HepG2 (cell line): ENCODE results near the gene LLGL2. TPM values are rescaled to one million over a fixed set of nuclear protein-coding genes. Genes with fewer than 3 reads are reported as not detected.

ENCODE experiments used
- ATAC-seq: fragments of 200-7000 bp; cut with Tn5 transposase; 3 replicates; pipeline ENCODE4 v1.9.1; 2020; ENCODE audit warnings: mild to moderate bottlenecking, moderate library complexity
- BruUV-seq: library from RNA; stranded (reverse); fragments of 400-500 nt; replicated peaks from 2 replicates; lab custom pipeline; 2021; lab: Mats Ljungman, UMichigan
- CTCF ChIA-PET: fragments of 300-600 bp; formaldehyde crosslinking; extraction: SDS; loops from one replicate; lab custom pipeline; 2021; ENCODE audit warnings: low total read pairs, inconsistent platforms, low intra/inter-chr PET ratio; lab: Yijun Ruan, JAX
- POLR2A ChIA-PET: fragments of 350-600 bp; sonication (Branson Sonifier 250); formaldehyde crosslinking; loops from one replicate; lab custom pipeline; 2020; ENCODE audit warnings: antibody characterized with exemption, inconsistent platforms; lab: Yijun Ruan, JAX
- DNase-seq: peaks from one replicate; pipeline ENCODE4 v3.0.0-alpha.2; 2015; ENCODE audit warnings: low spot score
- FAIRE-seq: peaks from 3 replicates; lab custom pipeline; 2011; peaks lifted over from hg19 to GRCh38; lab: Jason Lieb, UNC
- H2AFZ ChIP-seq: one replicate; pipeline ENCODE4 v1.6.1; 2011; ENCODE audit warnings: low read length, inconsistent platforms
- H3K27ac ChIP-seq: fragments of 300-600 bp; 3 replicates; pipeline ENCODE4 v1.8.0; 2011; ENCODE audit warnings: mixed run types, mild to moderate bottlenecking, mixed read lengths, low read length, inconsistent platforms; ENCODE audit not compliant: insufficient read depth; ENCODE audit errors: extremely low read length
- H3K27me3 ChIP-seq, 2 experiments: fragments of 200-600 bp in 1 of 2; 2 replicates in 1 of 2; 3 replicates in 1 of 2; pipeline versions ENCODE4 v1.6.0 to v1.8.0; 2011; ENCODE audit warnings: low read length in 2 of 2, mild to moderate bottlenecking in 2 of 2, moderate library complexity in 2 of 2, inconsistent platforms in 1 of 2; ENCODE audit not compliant: insufficient read depth in 2 of 2, control insufficient read depth in 1 of 2
- H3K36me3 ChIP-seq, 2 experiments: fragments of 200-600 bp in 1 of 2; replicated peaks in 1 of 2; 2 replicates in 1 of 2; 3 replicates in 1 of 2; pipeline versions ENCODE4 v1.5.1 to v1.8.0; 2011; ENCODE audit warnings: low read length in 2 of 2, inconsistent platforms in 1 of 2; ENCODE audit not compliant: insufficient read depth in 2 of 2, control insufficient read depth in 1 of 2
- H3K4me1 ChIP-seq: 2 replicates; pipeline ENCODE4 v1.5.1; 2012; ENCODE audit warnings: low read length, inconsistent platforms; ENCODE audit not compliant: insufficient read depth
- H3K4me2 ChIP-seq: 2 replicates; pipeline ENCODE4 v1.6.0; 2011; ENCODE audit warnings: low read depth, low read length, inconsistent platforms
- H3K4me3 ChIP-seq, 3 experiments: fragments of 200-600 bp in 1 of 3; sonication (generic), shearing (Covaris generic) in 1 of 3; replicated peaks in 1 of 3; 2 replicates each; pipeline ENCODE4 v1.5.1; 2011 to 2016; ENCODE audit warnings: low read length in 3 of 3, inconsistent platforms in 2 of 3, low read depth in 2 of 3, mild to moderate bottlenecking in 2 of 3, control low read depth in 1 of 3, mixed read lengths in 1 of 3; ENCODE audit not compliant: insufficient read depth in 1 of 3
- H3K79me2 ChIP-seq: one replicate; pipeline ENCODE4 v1.6.1; 2011; ENCODE audit warnings: low read length, inconsistent platforms; ENCODE audit not compliant: insufficient read depth
- H3K9ac ChIP-seq: 2 replicates; pipeline ENCODE4 v1.6.0; 2011; ENCODE audit warnings: mild to moderate bottlenecking, low read depth, low read length, inconsistent platforms; ENCODE audit not compliant: insufficient read depth
- H3K9me3 ChIP-seq: 2 replicates; pipeline ENCODE4 v1.5.1; 2012; ENCODE audit warnings: mild to moderate bottlenecking, low read length
- H4K20me1 ChIP-seq: 2 replicates; pipeline ENCODE4 v1.6.0; 2011; ENCODE audit warnings: inconsistent platforms, mild to moderate bottlenecking, low read length, moderate library complexity; ENCODE audit not compliant: insufficient read depth
- CHD2 ChIP-seq: IDR thresholded peaks from 2 replicates; pipeline ENCODE4 v1.6.1; 2011; ENCODE audit warnings: low read depth, low read length, improper control_type of control experiment
- FOSL2 ChIP-seq: sonication (generic); formaldehyde crosslinking; IDR thresholded peaks from 2 replicates; pipeline ENCODE4 v1.4.0; 2020; ENCODE audit warnings: missing genetic modification reagents
- JUN ChIP-seq: sonication (generic); formaldehyde crosslinking; IDR thresholded peaks from 2 replicates; pipeline ENCODE4 v1.4.0; 2020; ENCODE audit warnings: mild to moderate bottlenecking, missing genetic modification reagents
- MTA3 ChIP-seq: sonication (generic); formaldehyde crosslinking; IDR thresholded peaks from 2 replicates; pipeline ENCODE4 v1.4.0; 2020; ENCODE audit warnings: missing genetic modification reagents
- SAP130 ChIP-seq: IDR thresholded peaks from 2 replicates; pipeline ENCODE4 v1.6.1; 2016; ENCODE audit warnings: low read depth
- SIX1 ChIP-seq: sonication (generic); formaldehyde crosslinking; IDR thresholded peaks from 2 replicates; pipeline ENCODE4 v1.4.0; 2020; ENCODE audit warnings: missing genetic modification reagents, borderline replicate concordance
- STAT6 ChIP-seq: sonication (generic); formaldehyde crosslinking; IDR thresholded peaks from 2 replicates; pipeline ENCODE4 v1.4.0; 2020; ENCODE audit warnings: missing genetic modification reagents, mild to moderate bottlenecking, borderline replicate concordance
- ZBTB33 ChIP-seq: sonication (generic); formaldehyde crosslinking; IDR thresholded peaks from 2 replicates; pipeline ENCODE4 v1.4.0; 2020; ENCODE audit warnings: missing genetic modification reagents
- ZNF142 ChIP-seq: sonication (generic); formaldehyde crosslinking; IDR thresholded peaks from 2 replicates; pipeline ENCODE4 v1.4.0; 2020; ENCODE audit warnings: missing genetic modification reagents
- ZNF292 ChIP-seq: sonication (generic); formaldehyde crosslinking; IDR thresholded peaks from 2 replicates; pipeline ENCODE4 v1.8.1; 2022; ENCODE audit warnings: mild to moderate bottlenecking, low read depth, missing genetic modification reagents, borderline replicate concordance
- ZNF431 ChIP-seq: sonication (generic); formaldehyde crosslinking; IDR thresholded peaks from 2 replicates; pipeline ENCODE4 v1.9.0; 2022; ENCODE audit warnings: missing genetic modification reagents, low read depth, mild to moderate bottlenecking, borderline replicate concordance
- ZNF572 ChIP-seq: sonication (generic); formaldehyde crosslinking; IDR thresholded peaks from 2 replicates; pipeline ENCODE4 v1.5.1; 2020; ENCODE audit warnings: mild to moderate bottlenecking, missing genetic modification reagents
- ZNF678 ChIP-seq: sonication (generic); formaldehyde crosslinking; IDR thresholded peaks from 2 replicates; pipeline ENCODE4 v1.4.0; 2020; ENCODE audit warnings: mild to moderate bottlenecking, missing genetic modification reagents
- ZNF850 ChIP-seq: sonication (generic); formaldehyde crosslinking; conservative IDR thresholded peaks from 2 replicates; pipeline ENCODE4 v1.9.0; 2021; ENCODE audit warnings: mild to moderate bottlenecking, missing genetic modification reagents
- WGBS: methylation state at CpG from one replicate; pipeline ENCODE4 v1.1.6; 2017; ENCODE audit warnings: low lambda C conversion rate; 5-methylcytosine and 5-hydroxymethylcytosine counted together
- in situ Hi-C: cut with HindIII; loops from 2 replicates; pipeline ENCODE4 v1.10.0; 2017; ENCODE audit warnings: low pct_unique_long_range_greater_than_20kb; ENCODE audit not compliant: extremely low pct_ligation_motif_present
- intact Hi-C: fragments of 100-400 bp; cut with micrococcal nuclease; formaldehyde crosslinking; loops from one replicate; pipeline ENCODE4 v1.10.0; 2022; ENCODE audit not compliant: unreplicated experiment
- polyA plus RNA-seq, 8 experiments: library from polyadenylated mRNA; depleted of rRNA in 3 of 8; stranded (reverse) in 7 of 8; unstranded in 1 of 8; fragments of >200 nt; fragmentation: Illumina TruSeq in 4 of 8; extraction: Trizol in 4 of 8; gene quantifications; 2 replicates each; pipeline versions ENCODE4 v1.2.1 to v1.2.3, GENCODE V29; 2011 to 2016; ENCODE audit warnings: low read depth in 4 of 8, missing spikeins in 1 of 8, mixed read lengths in 1 of 8; ENCODE audit not compliant: insufficient read depth in 1 of 8
- total RNA-seq, 5 experiments: library from RNA; depleted of rRNA; stranded (reverse); fragments of >200 nt; fragmentation: Illumina TruSeq; extraction: Trizol; gene quantifications; 2 replicates each; pipeline ENCODE4 v1.2.3, GENCODE V29; 2016; ENCODE audit warnings: low read depth in 1 of 5

Gene LLGL2
- total and polyA plus RNA-seq, 2 of the 13 experiments (the other 11 are each of a cell fraction or from before 2014, with no cell fraction given) = 83.0 to 86.7 TPM

- no peak overlapping the region for H3K4me3 ChIP-seq
- no peak overlapping the region for H3K27ac ChIP-seq
- in situ Hi-C loops = no loop called here
- no peaks in the 10 kb centered on the region for H3K79me2 ChIP-seq
- WGBS = 92% methylated on average over 11 of the region's 17 CpGs
- ATAC-seq (no peak), DNase-seq (no peak), FAIRE-seq (no peak)
- BruUV-seq = no TSS peak
- H3K4me1 ChIP-seq = peaks cover 8% of the 10 kb centered on the region
- ChIA-PET POLR2A (interaction anchor here (0.7 kb wide), 1 partner anchor 25 kb away, joined by 3 read pairs; the partner anchor contains the start of gene LLGL2), CTCF (no interaction called here)
- H3K36me3 ChIP-seq = peaks cover 28 to 41% of the 10 kb centered on the region in 2 experiments; a peak in 4 of 5 replicates
- H3K9ac ChIP-seq = no peak overlapping the region
- H3K9me3 ChIP-seq = no peaks in the 10 kb centered on the region
- no peaks in the 10 kb centered on the region for H4K20me1 ChIP-seq
- no peaks in the 10 kb centered on the region for H3K27me3 ChIP-seq
- intact Hi-C loops = no loop called here
- no peak overlapping the region for H2AFZ ChIP-seq
- no peak overlapping the region for H3K4me2 ChIP-seq
- TF ChIP-seq ZNF431 = 0 out of 2 replicates have a peak, but pooled peaks have one; percentile 4
- TF ChIP-seq CHD2 = no peak
- TF ChIP-seq ZNF142 (CRISPR knock-in tag) = no peak
- TF ChIP-seq SIX1 (CRISPR knock-in tag) = no peak
- TF ChIP-seq ZNF678 = no peak
- no peak for TF ChIP-seq JUN (CRISPR knock-in tag)
- TF ChIP-seq SAP130 (CRISPR knock-in tag) = no peak
- no peak for TF ChIP-seq ZNF292 (CRISPR knock-in tag)
- TF ChIP-seq FOSL2 (CRISPR knock-in tag) = no peak
- TF ChIP-seq MTA3 = no peak
- TF ChIP-seq ZNF572 (CRISPR knock-in tag) = no peak
- no peak for TF ChIP-seq ZNF850
- no peak for TF ChIP-seq ZBTB33 (CRISPR knock-in tag)
- no peak for TF ChIP-seq STAT6 (CRISPR knock-in tag)
Measured at GRCh38 chr17:75500419-75501216, 24.9 kb upstream of the LLGL2 start.
